ENCODE measurements around the gene TEX26. TPM values are rescaled to one million over a fixed set of nuclear protein-coding genes. Genes with fewer than 3 reads are reported as not detected.

Gene TEX26
- total and polyA plus RNA-seq, 9 of the 15 experiments (the other 6 are each of a cell fraction or from before 2014, with no cell fraction given): not detected

GRCh38 chr13:30908416-30908980, 24.0 kb upstream of the TEX26 start:
- no peak overlapping the region for H3K4me3 ChIP-seq
- H3K9me3 ChIP-seq (replicated peaks; ENCODE audit: control insufficient read depth, insufficient read depth, low read depth, low read length): no peaks in the 10 kb centered on the region
- DNase-seq (ENCODE audit: extremely low read depth in 1 of 4, low spot score in 3 of 4) (no peak), FAIRE-seq (no peak), ATAC-seq (no peak)
- BruUV-seq (replicated peaks): no TSS peak
- H2AFZ ChIP-seq (ENCODE audit: low read depth, low read length): no peak overlapping the region
- no peaks in the 10 kb centered on the region for H4K20me1 ChIP-seq (replicated peaks; ENCODE audit: control insufficient read depth, insufficient read depth, low read length)
- POLR2A ChIA-PET: interaction anchor here (1.3 kb wide), 1 partner anchor 9 kb away, joined by 4 read pairs; no protein-coding TSS in a partner anchor
- no peaks in the 10 kb centered on the region for H3K9me1 ChIP-seq (ENCODE audit: control insufficient read depth, insufficient read depth, low read length)
- CTCF ChIA-PET (ENCODE audit: low intra/inter-chr PET ratio): no interaction called here
- no peak overlapping the region for H3K9ac ChIP-seq (ENCODE audit: insufficient read depth in 1 of 2, low read depth in 2 of 2, low read length in 2 of 2)
- 0% methylated on average over 4 of the region's 5 CpGs for WGBS (ENCODE audit: insufficient coverage, low coverage, missing lambda C conversion rate)
- no peaks in the 10 kb centered on the region for H3K36me3 ChIP-seq (ENCODE audit: control insufficient read depth, insufficient read depth, low read length)
- no peak overlapping the region for H3K27ac ChIP-seq (ENCODE audit: extremely low read depth, low read depth, low read length)
- H3K4me1 ChIP-seq (replicated peaks in 1 of 2; ENCODE audit: control insufficient read depth in 2 of 2, insufficient read depth in 2 of 2, low read length in 2 of 2): no peaks in the 10 kb centered on the region; a peak in 1 of 5 replicates
- in situ Hi-C loops (cut with MboI): no loop called here
- no peak overlapping the region for H3K4me2 ChIP-seq (ENCODE audit: insufficient read depth, low read length)
- H3K79me2 ChIP-seq (ENCODE audit: control insufficient read depth, insufficient read depth, low read length): no peaks in the 10 kb centered on the region
- peaks cover 0 to 14% of the 10 kb centered on the region in 2 experiments; a peak in 2 of 5 replicates for H3K27me3 ChIP-seq (ENCODE audit: control insufficient read depth in 2 of 2, insufficient read depth in 2 of 2, low read length in 2 of 2)
- intact Hi-C loops (cut with micrococcal nuclease): no loop called here
- TF ChIP-seq ZNF407 (IDR thresholded peaks at IDR 0.05; ENCODE audit: low read depth) (no peak), MAFF (IDR thresholded peaks at IDR 0.05; ENCODE audit: low read length) (no peak), CBFA2T3 (IDR thresholded peaks at IDR 0.05) (no peak), HMBOX1 (IDR thresholded peaks at IDR 0.05) (no peak), POLR2AphosphoS2 (IDR thresholded peaks at IDR 0.05; ENCODE audit: low read length) (no peak), NFXL1 (CRISPR knock-in tag; IDR thresholded peaks at IDR 0.05) (no peak), ZNF707 (CRISPR knock-in tag; conservative IDR thresholded peaks at IDR 0.05) (no peak), MECOM (CRISPR knock-in tag; IDR thresholded peaks at IDR 0.05) (no peak), ARID2 (IDR thresholded peaks at IDR 0.05) (no peak), GMEB1 (CRISPR knock-in tag; IDR thresholded peaks at IDR 0.05) (no peak), PRPF4 (IDR thresholded peaks at IDR 0.05; ENCODE audit: insufficient read depth, low read depth, low read length, poor library complexity, severe bottlenecking) (no peak), POLR2A (conservative IDR thresholded peaks at IDR 0.05) (no peak), WHSC1 (IDR thresholded peaks at IDR 0.05; ENCODE audit: low read length) (no peak), TARDBP (IDR thresholded peaks at IDR 0.05) (no peak)

Data from K562 (cell line).